NCI-H460 (cell line): ENCODE results near the gene POGK. TPM values are rescaled to one million over a fixed set of nuclear protein-coding genes. Genes with fewer than 3 reads are reported as not detected.

ENCODE experiments used
- DNase-seq: peaks from one replicate; pipeline ENCODE4 v3.0.0-alpha.2; 2016; ENCODE audit warnings: low read depth; ENCODE audit errors: extremely low read depth
- total RNA-seq: library from RNA; depleted of rRNA; stranded (reverse); fragments of >200 nt; shearing (Covaris generic); gene quantifications from 2 replicates; pipeline ENCODE4 v1.2.3, GENCODE V29; 2014; rRNA removed

Gene POGK
- total RNA-seq, 1 experiment from 2014 or later: 56.0 TPM

- DNase-seq: no peak
These were observed 60.5 kb downstream of the POGK start for GRCh38 chr1:166899769-166900168.

- no peak for DNase-seq
These were observed 61.7 kb downstream of the POGK start for GRCh38 chr1:166900987-166901386.

- no peak for DNase-seq
These were observed 63.0 kb downstream of the POGK start for GRCh38 chr1:166902279-166902678.

GRCh38 chr1:166903232-166903631 lies 64.0 kb downstream of the POGK start:
- DNase-seq: no peak

GRCh38 chr1:166905136-166905535 lies 65.9 kb downstream of the POGK start:
- no peak for DNase-seq

- DNase-seq: no peak
These were observed 66.6 kb downstream of the POGK start for GRCh38 chr1:166905900-166906299.

Other genes starting within 250 kb of the POGK start
- gene TADA1, start 36.8 kb downstream of the POGK start, total RNA-seq: 26.2 and 27.0 TPM in 2 replicates
- gene ILDR2, start 136.1 kb downstream of the POGK start, total RNA-seq: 0.22 and 0.38 TPM in 2 replicates
- gene MAEL, start 149.8 kb downstream of the POGK start, total RNA-seq: not detected in 2 replicates